GM13976 (cell line): ENCODE results near the gene TMEM130.

Experiments used
- DNase-seq: peaks from one replicate; pipeline ENCODE4 v3.0.0; 2012; ENCODE audit warnings: low spot score
- in situ Hi-C: fragments of 300-500 bp; cut with MboI; formaldehyde crosslinking; loops from one replicate; pipeline ENCODE4 v1.12.0; 2022; ENCODE audit warnings: low sequenced_read_pairs, mixed read lengths, inconsistent platforms; ENCODE audit not compliant: unreplicated experiment
- TF ChIP-seq, protein P1 (sequence below): IDR thresholded peaks from 2 replicates; pipeline ENCODE4 v1.5.1; 2012; ENCODE audit warnings: borderline replicate concordance, mild to moderate bottlenecking; ENCODE audit not compliant: insufficient read depth; ENCODE audit errors: extremely low read depth, missing control alignments, control extremely low read depth

The TMEM130 gene, protein sequence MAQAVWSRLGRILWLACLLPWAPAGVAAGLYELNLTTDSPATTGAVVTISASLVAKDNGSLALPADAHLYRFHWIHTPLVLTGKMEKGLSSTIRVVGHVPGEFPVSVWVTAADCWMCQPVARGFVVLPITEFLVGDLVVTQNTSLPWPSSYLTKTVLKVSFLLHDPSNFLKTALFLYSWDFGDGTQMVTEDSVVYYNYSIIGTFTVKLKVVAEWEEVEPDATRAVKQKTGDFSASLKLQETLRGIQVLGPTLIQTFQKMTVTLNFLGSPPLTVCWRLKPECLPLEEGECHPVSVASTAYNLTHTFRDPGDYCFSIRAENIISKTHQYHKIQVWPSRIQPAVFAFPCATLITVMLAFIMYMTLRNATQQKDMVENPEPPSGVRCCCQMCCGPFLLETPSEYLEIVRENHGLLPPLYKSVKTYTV

GRCh38 chr7:98869597-98870120, at the start of gene TMEM130:
Gene TMEM130, minus strand, starts transcription at chr7:98870014. Its CDS starts 153 bp downstream, at chr7:98869861.
- in situ Hi-C loops: no loop called here
- peak; percentile 41 for DNase-seq
- TF ChIP-seq, protein P1, sequence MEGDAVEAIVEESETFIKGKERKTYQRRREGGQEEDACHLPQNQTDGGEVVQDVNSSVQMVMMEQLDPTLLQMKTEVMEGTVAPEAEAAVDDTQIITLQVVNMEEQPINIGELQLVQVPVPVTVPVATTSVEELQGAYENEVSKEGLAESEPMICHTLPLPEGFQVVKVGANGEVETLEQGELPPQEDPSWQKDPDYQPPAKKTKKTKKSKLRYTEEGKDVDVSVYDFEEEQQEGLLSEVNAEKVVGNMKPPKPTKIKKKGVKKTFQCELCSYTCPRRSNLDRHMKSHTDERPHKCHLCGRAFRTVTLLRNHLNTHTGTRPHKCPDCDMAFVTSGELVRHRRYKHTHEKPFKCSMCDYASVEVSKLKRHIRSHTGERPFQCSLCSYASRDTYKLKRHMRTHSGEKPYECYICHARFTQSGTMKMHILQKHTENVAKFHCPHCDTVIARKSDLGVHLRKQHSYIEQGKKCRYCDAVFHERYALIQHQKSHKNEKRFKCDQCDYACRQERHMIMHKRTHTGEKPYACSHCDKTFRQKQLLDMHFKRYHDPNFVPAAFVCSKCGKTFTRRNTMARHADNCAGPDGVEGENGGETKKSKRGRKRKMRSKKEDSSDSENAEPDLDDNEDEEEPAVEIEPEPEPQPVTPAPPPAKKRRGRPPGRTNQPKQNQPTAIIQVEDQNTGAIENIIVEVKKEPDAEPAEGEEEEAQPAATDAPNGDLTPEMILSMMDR: no peak

DNA sequence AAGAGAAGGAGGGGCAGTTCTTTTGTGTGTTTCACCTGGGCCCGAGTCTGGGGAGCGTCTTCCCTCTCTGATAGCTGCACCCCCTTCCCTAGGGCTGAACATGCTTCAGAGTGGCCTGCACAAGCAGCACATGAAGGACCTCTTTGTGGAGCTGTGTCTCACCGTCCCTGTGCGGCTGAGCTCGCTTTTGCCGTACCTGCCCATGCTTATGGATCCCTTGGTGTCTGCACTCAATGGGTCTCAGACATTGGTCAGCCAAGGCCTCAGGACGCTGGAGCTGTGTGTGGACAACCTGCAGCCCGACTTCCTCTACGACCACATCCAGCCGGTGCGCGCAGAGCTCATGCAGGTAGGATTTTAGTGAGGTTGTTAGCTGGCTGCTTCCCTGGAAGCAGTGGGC, 47.5 kb upstream of the TMEM130 start:
- no peak for DNase-seq
- TF ChIP-seq, protein P1: no peak
- in situ Hi-C loops: no loop called here

DNA sequence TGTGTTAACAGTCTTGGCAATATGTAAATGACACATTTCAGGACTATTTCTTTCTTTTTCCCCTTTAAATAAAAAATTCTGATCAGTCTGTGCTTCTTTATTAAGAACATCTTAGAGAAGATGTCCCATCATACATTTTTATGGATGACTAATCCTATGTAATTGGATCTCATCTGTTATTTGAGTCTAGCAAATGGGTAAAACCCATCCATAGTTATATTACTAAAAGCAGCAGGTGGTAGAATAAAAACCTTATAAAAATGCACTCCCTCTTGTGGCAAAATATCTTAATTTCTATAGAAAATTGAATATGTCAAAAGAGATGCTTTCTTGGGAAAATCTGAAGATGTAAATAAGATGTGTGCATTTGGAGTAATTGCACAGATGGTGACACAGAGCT, 43.8 kb upstream of the TMEM130 start:
- in situ Hi-C loops: no loop called here
- no peak for DNase-seq
- TF ChIP-seq, protein P1: no peak

GRCh38 chr7:98913026-98913425, 43.2 kb upstream of the TMEM130 start:
- no peak for DNase-seq
- TF ChIP-seq, protein P1: no peak
- in situ Hi-C loops: no loop called here

DNA sequence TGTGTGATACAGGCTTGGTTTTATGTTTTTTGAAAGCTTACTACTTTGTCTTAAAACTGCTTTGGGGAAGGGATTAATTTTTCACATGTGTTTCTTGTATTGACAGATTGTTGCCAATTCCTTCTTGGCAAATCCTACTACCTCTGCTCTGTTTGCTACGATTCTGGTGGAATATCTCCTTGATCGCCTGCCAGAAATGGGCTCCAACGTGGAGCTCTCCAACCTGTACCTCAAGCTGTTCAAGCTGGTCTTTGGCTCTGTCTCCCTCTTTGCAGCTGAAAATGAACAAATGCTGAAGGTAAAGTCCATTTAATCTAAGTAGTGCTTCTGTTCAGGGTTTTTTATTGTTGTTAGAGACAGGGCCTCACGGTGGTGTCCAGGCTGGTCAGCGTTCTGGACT, 42.1 kb upstream of the TMEM130 start:
- TF ChIP-seq, protein P1: no peak
- no peak for DNase-seq
- in situ Hi-C loops: no loop called here

DNA sequence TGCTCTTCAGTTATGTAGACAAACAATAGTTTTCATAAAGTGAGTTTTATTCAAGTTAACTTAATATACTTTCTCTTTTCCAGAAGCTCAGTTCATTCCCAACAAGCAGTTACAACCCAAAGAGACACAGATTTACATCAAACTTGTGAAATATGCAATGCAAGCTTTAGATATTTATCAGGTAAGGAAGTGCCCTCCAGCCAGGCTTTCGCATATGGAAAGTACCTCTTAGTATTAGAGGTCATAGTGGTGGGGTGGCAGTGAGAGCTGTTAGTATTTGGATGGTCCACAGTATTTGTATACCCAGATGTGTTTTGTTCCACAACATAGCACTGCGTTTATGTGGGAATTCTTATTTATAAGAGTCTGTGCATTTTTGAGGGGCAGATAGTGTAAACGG, 40.6 kb upstream of the TMEM130 start:
- in situ Hi-C loops: no loop called here
- TF ChIP-seq, protein P1: no peak

More for the DNA sequence above, 40.6 kb upstream of the TMEM130 start:
- no peak for DNase-seq
